Jurkat, Clone E6-1 (cell line): ENCODE data around the gene EIF4G2.
A peak's percentile ranks its signal among the peaks of the same experiment; 100 is the strongest.

Source experiments
- DNase-seq: peaks from one replicate; pipeline ENCODE4 v3.0.0-alpha.2; 2011; ENCODE audit warnings: low read depth, low spot score
- H3K4me3 ChIP-seq: 2 replicates; pipeline ENCODE4 v1.5.1; 2011; ENCODE audit warnings: mild to moderate bottlenecking, low read length, control low read depth, moderate library complexity

Gene EIF4G2

DNA sequence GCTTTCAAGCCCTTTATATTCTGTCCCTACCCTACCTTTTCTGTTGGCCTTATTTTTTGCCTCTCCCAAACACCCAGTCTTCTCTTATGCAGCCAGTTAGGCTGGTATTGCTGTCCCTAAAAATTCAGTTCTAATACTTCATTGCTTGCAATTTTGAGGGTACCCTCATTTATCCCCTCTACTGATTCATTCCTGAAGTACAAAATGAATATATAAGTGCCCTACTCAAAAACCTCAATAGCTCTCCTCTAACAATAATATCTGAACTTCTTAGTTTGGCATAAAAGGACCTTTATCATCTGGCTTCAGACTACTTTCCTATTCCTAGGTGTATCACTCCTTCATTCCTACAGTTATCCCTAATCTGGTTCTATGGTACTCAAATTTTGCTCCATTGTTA is 5.2 kb upstream of the EIF4G2 start:
- no peak for DNase-seq
- no peak overlapping the region for H3K4me3 ChIP-seq

DNA sequence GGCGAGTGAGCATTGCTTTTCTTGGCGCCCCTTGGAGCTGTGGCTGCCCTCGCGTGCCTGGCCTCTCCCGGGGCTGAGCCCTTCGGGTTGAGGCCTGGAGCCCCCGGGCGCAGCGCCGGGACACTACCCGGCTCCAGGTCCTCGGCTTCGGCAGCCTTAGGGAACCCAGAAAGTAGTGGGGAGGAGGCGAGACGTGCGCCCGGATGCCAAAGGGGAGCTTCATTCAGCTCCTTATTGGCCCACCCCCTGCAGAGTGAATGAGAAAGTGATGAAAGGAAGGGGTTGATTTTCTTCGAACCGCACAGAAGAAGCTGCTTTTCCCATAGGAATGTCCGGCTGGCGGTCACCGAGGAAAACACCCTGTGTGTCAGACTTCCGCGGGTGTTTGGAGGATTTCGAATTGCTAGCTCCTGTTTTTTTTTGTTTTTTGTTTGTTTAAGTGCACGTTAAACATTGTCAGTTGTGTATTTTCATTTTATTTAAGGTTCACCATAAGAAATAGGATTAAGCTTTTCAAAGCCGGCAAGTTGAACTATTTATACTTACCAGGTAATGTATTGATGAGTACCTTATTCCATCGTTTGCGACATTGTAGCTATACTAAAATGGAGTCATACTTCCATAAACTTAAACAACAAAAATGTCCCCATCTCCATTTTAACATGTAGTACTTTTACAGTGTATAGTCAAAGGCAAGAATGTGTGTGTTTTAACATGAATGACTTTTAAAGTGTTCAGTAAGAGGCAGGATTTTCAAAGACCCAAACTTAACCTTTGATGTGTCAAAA is 841 bp upstream of the EIF4G2 start:
- no peak for DNase-seq

DNA sequence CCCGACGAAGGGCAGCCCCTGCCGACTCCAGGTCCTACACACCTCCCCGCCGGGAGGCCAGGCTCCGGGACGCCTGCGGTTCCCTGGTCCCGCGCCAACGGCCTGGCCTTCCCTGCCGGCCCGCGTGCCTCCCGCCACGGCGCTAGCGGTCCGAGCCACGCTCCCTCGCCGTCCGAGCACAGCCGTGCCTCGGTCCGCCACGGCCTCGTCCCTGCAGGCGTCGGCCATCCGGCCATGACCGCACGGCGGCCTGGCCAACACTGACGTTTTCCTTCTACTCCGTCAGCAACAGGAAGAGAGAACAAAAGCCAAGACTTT is 532 bp downstream of the EIF4G2 start:
- H3K4me3 ChIP-seq: peak overlapping the region; percentile 67
- no peak for DNase-seq

More for the DNA sequence above, 841 bp upstream of the EIF4G2 start:
- H3K4me3 ChIP-seq: peak overlapping the region; percentile 67

DNA sequence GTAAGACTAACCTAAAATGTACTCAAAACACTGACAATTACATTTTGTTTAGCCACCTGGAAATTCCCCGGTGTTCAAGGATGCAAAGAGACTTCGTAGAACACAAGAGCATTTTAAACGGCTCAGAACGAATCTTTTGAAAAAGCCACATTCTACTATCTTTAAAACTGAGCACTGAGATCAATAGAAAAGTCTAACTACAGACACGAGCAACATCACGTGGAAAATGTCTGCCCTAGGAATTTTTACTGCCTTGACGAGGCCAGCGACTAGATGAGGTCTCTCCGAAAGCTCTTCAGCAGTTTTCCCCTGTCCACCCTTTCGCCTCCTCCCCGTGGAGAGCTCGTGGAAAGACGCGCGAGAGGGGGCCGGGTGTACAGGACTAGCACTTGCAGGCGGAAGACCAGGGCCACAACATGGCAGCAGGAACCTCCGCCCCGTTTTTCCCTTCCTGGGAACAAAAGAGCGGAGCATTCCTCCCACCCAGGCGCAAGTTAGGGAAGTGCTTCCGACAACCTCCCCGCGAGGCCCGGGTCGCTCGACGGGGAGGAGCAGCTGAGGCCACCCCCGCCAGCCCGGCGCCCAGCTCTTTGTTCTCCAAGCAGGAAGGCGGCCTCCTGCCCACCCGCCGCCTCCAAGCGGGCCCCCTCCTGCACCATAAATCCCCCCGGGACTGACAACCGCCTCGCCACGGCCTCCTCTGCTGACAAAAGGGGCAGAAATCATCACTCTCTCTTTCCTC is 1.1 kb downstream of the EIF4G2 start:
- peak overlapping the region; percentile 67 for H3K4me3 ChIP-seq
- no peak for DNase-seq

DNA sequence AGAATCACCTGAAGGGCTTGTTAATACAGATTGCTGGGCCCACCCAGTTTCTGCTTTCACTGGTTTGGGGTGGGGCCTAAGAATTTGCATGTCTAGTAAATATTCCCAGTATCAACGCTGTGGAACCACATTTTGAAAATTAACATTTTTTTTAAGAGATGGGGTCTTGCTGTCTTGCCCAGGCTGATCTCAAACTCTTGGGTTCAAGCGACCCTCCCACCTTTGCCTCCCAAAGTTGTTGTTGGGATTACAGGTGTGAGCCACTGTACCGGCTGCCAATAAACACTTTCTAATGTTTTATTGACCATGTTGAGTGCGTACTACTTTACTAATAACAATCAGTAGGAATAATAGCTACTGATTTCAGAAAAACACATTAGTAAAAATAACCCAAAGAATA is 2.5 kb downstream of the EIF4G2 start:
- no peak for DNase-seq
- H3K4me3 ChIP-seq: no peak overlapping the region

DNA sequence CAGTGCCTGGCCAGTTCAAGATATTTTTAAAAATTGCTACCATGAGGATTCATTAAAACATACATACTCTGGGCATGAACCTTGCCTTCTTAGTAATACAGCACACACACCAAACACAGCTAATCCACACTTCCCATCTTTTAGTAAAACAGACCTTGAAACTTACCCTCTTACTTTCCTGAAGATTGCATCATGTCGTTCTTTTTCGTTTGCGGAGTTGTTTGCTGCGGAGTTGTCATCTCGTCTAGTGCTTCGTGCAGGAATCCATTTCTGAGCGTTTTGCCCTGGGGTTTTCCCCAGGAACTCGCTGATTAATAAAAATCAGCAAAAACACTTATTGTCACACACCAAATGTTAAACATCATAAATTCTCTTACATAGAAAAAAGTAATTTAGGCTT is 3.0 kb downstream of the EIF4G2 start:
- no peak overlapping the region for H3K4me3 ChIP-seq
- no peak for DNase-seq

DNA sequence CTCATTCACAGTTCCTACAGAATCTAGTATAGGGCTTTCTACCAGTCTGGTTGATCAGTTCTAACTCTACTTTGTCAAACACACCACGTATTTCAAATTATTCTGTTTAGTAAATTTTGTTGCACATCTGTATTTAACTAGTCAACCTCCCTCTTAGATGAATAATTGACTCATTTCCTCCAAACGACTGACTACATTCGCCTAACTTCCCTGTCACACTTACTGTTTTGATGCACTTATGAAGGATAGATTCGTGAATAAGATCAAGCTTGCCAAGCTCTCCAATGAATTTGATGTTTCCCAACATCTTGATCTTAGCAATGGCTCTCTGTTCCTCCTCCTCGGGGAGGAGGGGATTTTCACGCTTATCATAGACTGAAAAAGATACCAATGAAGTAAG is 5.0 kb downstream of the EIF4G2 start:
- no peak for DNase-seq
- H3K4me3 ChIP-seq: no peak overlapping the region

DNA sequence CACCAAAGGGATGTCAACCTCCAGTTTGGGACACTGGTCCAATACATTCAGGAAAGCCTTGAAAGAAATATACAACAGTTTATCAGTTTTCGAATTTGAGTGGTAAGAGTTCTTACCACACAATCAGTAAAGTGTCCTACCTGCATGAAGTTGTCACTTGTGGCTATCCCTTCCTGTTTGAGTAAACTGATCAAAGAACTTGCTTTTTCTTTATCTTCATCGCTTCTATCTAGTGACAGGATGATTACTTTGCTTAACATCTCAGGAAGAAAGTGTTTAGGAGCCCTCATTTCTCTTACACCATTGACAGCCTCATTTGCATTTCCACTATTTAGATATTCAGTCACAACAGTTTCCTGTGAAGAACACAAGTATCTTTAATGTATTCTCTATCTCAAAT is 8.4 kb downstream of the EIF4G2 start:
- no peak overlapping the region for H3K4me3 ChIP-seq
- peak; percentile 60 for DNase-seq

DNA sequence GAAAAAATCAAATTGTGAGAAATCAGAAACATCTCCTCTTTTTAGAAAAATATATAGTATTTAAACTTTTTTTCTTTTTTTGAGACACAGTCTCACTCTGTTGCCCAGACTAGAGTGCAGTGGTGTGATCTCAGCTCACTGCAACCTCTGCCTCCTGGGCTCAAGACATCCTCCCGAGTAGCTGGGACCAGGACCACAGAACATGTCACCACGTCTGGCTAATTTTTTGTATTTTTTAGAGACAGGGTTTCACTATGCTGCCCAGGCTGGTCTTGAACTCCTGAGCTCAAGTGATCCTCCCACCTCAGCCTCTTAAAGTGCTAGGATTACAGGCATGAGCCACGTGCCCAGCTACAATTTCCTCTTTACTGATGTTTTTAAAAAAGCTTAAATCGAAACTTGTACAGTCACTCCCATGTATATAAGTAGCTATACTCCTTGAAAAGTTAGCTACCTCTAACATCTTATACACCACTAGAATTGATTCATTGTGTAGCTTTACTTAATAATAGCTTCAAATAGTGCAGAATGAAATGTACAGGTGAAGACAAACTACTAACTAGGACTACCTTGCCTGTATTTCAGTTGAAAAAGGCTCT is 10.3 kb downstream of the EIF4G2 start:
- no peak for DNase-seq
- H3K4me3 ChIP-seq: no peak overlapping the region

DNA sequence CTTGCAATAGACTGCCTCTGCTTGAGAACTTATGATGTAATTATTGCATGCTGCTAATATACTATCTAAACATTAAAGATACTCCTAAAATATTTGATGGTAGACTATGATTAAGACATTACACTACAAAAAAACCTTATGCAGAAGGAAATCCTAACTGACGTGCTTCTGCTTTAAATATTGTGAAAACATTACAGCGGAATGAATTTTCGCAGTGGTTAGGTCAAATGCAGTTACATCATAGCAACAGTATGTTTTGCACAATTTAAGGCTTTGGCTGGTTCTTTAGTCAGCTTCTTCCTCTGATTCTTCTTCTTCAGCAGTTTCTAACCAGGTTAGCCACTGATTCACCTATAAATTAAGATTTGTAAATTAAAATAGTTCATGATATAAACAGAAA is 11.2 kb downstream of the EIF4G2 start:
- H3K4me3 ChIP-seq: no peak overlapping the region
- DNase-seq: no peak

DNA sequence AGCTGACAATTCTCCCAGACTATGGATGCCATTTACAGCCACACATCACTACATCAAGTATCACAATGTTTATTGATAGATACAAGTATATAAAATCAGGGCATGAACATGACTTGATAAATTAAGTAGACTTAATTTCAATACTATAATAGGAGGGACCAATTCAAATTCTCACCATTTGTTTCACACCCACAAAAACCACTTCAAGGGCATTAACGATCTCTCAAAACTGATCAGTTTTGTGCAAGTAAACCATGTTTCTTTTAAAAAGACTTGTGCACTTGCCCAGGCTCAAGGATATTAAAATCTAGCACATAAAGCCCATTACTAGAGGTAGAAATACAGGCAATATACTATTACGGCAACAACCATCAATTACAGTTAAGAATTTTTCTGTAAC is 11.7 kb downstream of the EIF4G2 start:
- DNase-seq: peak; percentile 45
- H3K4me3 ChIP-seq: no peak overlapping the region

DNA sequence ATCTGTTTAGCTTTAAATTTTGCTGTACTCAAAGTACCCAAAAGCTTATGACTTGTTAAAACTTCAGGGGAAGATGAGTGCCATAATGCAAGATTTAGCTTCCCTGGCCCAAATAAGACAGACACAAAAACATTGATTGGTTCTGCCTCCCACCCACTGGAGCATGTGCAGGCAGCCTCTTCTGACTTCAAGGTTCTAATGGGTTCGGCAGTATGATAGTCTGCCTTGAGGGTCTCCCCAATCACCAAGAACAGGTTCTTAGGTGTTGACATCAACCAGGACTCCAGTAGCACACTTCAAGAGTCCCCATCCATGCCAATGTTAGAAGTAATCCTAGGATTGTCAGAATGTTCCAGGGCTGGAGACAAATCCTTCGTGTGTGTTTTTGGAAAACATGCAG is 12.5 kb downstream of the EIF4G2 start:
- no peak overlapping the region for H3K4me3 ChIP-seq
- DNase-seq: no peak

DNA sequence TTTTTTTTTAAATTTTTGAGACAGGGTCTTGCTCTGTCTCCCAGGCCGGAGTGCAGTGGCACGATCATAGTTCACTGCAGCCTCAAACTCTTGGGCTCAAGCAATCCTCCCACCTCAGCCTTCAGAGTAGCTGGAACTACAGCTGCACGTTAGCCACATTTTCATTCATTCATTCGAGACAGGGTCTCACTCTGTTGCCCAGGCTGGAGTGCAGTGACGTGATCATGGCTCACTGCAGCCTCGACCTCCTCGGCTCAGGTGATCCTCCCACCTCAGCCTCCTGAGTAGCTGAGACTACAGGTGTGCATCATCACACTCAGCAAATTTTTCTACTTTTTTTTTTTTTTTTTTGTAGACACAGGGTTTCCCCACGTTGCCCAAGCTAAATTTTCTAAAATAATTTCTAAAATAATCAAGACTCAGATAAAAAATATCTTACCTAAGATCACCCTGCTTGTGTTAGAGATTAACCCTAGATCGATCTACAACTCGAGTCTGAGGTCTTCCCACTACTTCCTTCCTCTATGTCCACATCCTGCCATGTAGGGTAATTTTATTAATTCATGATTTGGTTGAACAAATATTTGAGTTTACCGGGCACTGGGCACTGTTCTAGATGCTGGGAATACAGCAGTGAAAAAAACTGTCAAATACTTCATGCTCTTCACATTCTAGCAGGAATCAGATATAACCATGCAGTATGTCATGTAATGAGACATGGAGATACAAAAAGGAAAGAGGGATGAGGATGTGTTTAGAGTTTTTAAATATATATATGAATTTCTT is 15.1 kb downstream of the EIF4G2 start:
- no peak for DNase-seq
- no peak overlapping the region for H3K4me3 ChIP-seq

DNA sequence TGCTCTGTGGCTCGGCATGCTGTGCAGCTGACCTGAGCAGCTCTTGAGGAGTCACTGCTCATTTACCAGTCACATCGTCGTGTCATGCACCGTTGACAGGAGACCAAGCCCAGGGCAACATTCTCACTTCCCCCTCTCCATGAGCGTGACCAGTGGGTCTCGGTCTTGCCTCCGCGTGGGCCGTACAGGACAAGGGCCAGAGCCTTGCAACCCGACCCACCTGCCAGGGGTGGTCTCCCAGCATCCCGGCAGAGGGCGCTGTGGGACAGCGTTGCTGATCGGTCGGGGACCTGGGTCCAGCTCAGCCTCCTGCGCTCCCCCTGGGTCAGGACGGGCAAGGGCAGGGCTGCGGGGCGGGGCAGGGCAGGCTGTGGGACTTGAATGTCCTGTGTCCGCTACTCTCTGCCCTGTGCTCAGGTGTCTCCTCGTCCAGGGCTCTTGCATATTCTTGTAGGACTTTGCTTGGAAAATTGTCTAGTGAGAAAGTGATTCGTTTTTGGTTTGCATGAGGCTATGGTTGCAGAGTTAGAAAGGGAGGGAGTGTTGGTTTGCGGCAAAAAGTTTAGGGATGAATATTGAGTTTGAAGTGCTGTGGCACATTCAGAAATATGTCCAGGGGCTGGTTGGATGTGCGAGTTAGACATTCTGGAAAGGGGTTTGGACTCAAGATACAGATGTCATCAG is 16.2 kb downstream of the EIF4G2 start:
- no peak overlapping the region for H3K4me3 ChIP-seq

DNA sequence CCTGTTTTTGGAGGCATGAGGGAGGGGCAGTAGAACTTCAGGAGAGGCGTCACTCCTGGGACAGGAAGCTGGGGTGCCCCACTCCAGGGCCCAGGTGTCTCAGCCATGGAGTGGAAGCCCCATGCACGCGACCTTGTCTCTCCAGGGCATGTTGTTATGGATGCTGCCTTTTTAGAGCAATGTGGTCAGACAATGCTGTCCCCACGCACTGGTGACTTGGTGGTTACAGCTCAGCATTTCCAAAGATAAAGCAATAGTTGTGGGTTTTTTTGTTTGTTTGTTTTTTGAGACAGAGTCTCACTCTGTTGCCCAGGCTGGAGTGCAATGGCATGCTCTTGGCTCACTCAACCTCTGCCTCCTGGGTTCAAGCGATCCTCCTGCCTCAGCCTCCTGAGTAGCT is 22.3 kb downstream of the EIF4G2 start:
- DNase-seq: no peak
- no peak overlapping the region for H3K4me3 ChIP-seq

More for the DNA sequence above, 16.2 kb downstream of the EIF4G2 start:
- no peak for DNase-seq

DNA sequence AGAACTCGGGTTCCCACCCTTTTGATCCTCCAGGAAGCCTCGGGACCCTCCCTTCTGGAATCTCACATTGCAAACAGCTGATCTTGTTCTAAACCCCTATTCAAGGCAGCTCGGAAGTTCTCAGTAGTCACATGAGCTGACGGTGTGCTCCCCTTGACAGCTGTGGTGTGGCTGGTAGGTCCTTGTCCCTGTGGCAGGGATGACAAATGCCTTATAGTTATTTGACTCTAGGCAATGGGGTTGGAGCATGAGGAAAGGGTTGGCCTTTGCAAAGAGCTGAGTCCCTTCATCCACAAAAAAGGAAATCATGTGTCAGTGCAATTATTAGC is 23.6 kb downstream of the EIF4G2 start:
- DNase-seq: no peak
- H3K4me3 ChIP-seq: no peak overlapping the region

DNA sequence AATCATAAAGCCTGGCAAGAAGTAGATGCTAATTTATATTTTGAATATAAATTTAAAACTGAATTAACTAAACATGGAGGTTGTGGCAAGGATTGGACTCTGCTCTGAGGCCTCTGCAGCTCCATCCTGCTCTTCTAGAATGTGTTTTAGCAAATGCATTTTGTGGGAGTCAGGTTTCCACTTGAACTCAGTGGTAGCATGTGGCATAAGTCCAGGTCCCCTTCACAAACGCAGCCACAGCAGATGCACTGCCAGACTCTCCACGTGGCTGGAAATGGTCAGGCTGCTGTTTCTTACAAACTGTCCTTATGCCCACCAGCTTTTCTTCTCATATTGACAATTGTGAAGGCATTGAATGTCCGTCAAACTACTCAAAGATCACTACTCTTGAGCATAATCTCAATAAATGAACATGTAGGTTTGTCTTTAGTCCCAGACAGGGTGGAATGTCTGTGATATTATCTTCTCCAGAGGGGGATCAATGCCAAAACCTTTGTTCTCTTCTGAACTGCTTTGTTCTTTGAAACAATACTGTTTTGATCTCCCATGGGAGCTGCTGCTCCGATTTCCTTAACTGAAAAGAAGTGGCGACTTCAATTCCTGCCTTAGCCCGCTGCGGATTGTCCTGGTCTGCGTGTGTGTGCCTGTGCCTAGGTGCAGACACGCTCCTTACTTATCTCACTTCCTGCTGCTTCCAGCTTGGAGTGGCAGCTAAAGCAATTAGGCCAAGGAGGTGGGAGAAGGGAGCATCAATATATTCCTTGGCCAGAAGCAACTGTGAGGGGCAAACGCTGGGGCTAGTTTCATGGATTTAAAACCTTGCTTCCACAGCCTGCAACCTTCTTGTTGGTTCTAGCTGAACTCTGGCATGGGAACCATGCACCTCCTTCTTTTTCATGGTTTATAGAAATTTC is 24.2 kb downstream of the EIF4G2 start:
- no peak overlapping the region for H3K4me3 ChIP-seq
- no peak for DNase-seq

DNA sequence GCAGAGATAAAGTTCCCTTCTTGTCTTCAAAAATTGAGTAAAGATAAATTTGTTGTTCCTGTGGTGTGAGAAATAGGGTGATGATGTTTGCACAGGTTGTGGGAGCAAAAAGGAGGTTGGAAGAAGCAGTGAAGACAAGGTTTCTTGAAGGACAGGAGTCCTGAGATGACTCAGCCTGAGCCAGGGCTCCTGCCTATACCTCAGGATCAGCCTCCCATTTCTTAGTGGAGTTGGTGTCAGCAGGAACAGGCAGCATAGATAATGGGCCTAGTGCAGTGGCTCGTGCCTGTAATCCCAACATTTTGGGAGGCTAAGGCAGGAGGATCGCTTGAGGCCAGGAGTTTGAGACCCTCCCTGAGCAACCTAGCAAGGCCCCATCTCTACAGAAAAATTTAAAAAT is 28.7 kb downstream of the EIF4G2 start:
- H3K4me3 ChIP-seq: no peak overlapping the region
- DNase-seq: no peak
